Adrenal gland (tissue), 12 donors: Measurements from ENCODE around the gene CNOT11. TPM values are rescaled to one million over a fixed set of nuclear protein-coding genes. Genes with fewer than 3 reads are reported as not detected.

Source experiments
- DNase-seq, 7 donors: peaks; one replicate each; pipeline ENCODE4 v3.0.0-alpha.2; 2019 to 2020
- H3K27ac ChIP-seq, 5 donors: fragments of 200-600 bp; sonication (generic) in 4 of 5; 1 replicate in 3 of 5; 2 replicates in 2 of 5; pipeline versions ENCODE4 v1.5.1 to v1.8.0; 2016 to 2020; ENCODE audit warnings: mild to moderate bottlenecking in 1 of 5
- H3K27me3 ChIP-seq: fragments of 200-600 bp; 2 replicates; pipeline ENCODE4 v1.8.0; 2021
- H3K36me3 ChIP-seq, 2 donors: fragments of 200-600 bp; replicated peaks in 1 of 2; 1 replicate in 1 of 2; 2 replicates in 1 of 2; pipeline versions ENCODE4 v1.5.1 to v1.8.0; 2018 to 2022
- H3K4me1 ChIP-seq, 2 donors: fragments of 200-600 bp; replicated peaks in 1 of 2; 1 replicate in 1 of 2; 2 replicates in 1 of 2; pipeline versions ENCODE4 v1.5.1 to v1.8.0; 2018 to 2021
- H3K4me3 ChIP-seq, 4 donors: fragments of 200-600 bp; sonication (generic) in 3 of 4; one replicate each; pipeline ENCODE4 v1.5.1; 2016 to 2018
- H3K9me3 ChIP-seq, 3 donors: fragments of 200-600 bp; sonication (generic) in 1 of 3; replicated peaks in 1 of 3; 1 replicate in 2 of 3; 2 replicates in 1 of 3; pipeline versions ENCODE4 v1.5.1 to v1.8.0; 2016 to 2021
- CTCF ChIP-seq, 6 experiments: fragments of 450-650 bp in 4 of 6; fragments of 200-600 bp in 2 of 6; sonication (generic) in 1 of 6; IDR thresholded peaks; 1 replicate in 5 of 6; 2 replicates in 1 of 6; pipeline versions ENCODE4 v1.5.1 to v1.8.0; 2016 to 2021; ENCODE audit warnings: antibody characterized with exemption in 6 of 6, mild to moderate bottlenecking in 2 of 6, moderate library complexity in 1 of 6
- POLR2A ChIP-seq, 2 donors: fragments of 450-650 bp; IDR thresholded peaks; one replicate each; pipeline ENCODE4 v1.6.1; 2017; ENCODE audit warnings: antibody characterized with exemption in 2 of 2, mild to moderate bottlenecking in 2 of 2, moderate library complexity in 1 of 2
- WGBS, 4 donors: extraction: QIAGEN DNeasy Blood & Tissue Kit in 2 of 4; methylation state at CpG; one replicate each; pipeline versions ENCODE4 v1.1.5 to v1.1.7; 2013 to 2017; 5-methylcytosine and 5-hydroxymethylcytosine counted together
- intact Hi-C, 2 donors: fragments of 100-400 bp; cut with DNase I; formaldehyde crosslinking; loops; one replicate each; pipeline versions ENCODE4 v1.14.1 to v1.15.0; 2022 to 2023
- polyA plus RNA-seq, 3 donors: library from polyadenylated mRNA; stranded (reverse); fragments of 200-250 nt in 2 of 3; fragments of 350-450 nt in 1 of 3; fragmentation: Illumina TruSeq in 1 of 3; extraction: RNeasy Lipid Tissue Mini Kit (QIAGEN cat#74804) in 1 of 3; gene quantifications; one replicate each; pipeline ENCODE4 v1.2.3, GENCODE V29; 2013 to 2014
- total RNA-seq, 9 donors: library from RNA; depleted of rRNA in 4 of 9; stranded (reverse); fragments of >200 nt in 4 of 9; fragments of 120-200 nt in 1 of 9; fragmentation: NEBNext Ultra II Directional in 1 of 9; extraction: Animal tissue kit (Norgen Biotek cat#: 25700) in 1 of 9; gene quantifications; one replicate each; pipeline versions ENCODE4 v1.1.0 to v1.2.4, GENCODE V29; 2013 to 2023
- donor health status: healthy with polysubstance abuse.
- donor health status: Bipolar disorder and iron deficiency.
- donor health status: DM: yes; HTN: yes; CAD: no.
- donor health status: DM: no; HTN: no; CAD: no.
- donor health status: DM: no; HTN: no; CAD: no.
- donor health status: DM: yes; HTN: yes; CAD: no.

Gene CNOT11
- total and polyA plus RNA-seq, 12 donors = 9.5 to 67.3 (median 32.6) TPM

DNA sequence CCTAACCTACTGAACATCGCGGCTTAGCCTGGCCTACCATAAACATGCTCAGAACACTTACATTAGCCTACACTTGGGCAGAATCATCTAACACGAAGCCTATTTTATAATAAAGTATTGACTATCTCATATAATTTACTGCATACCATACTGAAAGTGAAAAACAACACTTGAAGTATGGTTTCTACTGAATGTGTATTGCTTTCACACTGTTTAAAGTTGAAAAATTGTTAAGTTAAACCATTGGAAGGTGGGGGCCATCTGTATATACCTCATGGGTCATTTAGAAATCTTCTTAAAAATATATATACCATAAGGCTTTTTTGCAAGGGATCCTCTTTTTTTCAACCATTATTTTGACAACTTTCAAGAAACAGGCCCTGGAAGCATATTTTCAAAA, 39.3 kb downstream of the CNOT11 start:
- H3K9me3 ChIP-seq = no peaks in the 10 kb centered on the region
- DNase-seq = no peak
- H3K4me1 ChIP-seq = peaks cover 9 to 31% of the 10 kb centered on the region in 2 donors
- peaks cover 0 to 45% of the 10 kb centered on the region in 2 donors for H3K36me3 ChIP-seq
- H3K4me3 ChIP-seq = no peak overlapping the region
- no peak for TF ChIP-seq CTCF (IDR thresholded peaks at IDR 0.05)
- no peak for TF ChIP-seq POLR2A (IDR thresholded peaks at IDR 0.05)
- intact Hi-C loops = no loop called here
- no peak overlapping the region for H3K27ac ChIP-seq
- H3K27me3 ChIP-seq = no peaks in the 10 kb centered on the region
- WGBS, 4 donors = 94 to 97% (median 96%) methylated on average over 3 of the region's 3 CpGs

DNA sequence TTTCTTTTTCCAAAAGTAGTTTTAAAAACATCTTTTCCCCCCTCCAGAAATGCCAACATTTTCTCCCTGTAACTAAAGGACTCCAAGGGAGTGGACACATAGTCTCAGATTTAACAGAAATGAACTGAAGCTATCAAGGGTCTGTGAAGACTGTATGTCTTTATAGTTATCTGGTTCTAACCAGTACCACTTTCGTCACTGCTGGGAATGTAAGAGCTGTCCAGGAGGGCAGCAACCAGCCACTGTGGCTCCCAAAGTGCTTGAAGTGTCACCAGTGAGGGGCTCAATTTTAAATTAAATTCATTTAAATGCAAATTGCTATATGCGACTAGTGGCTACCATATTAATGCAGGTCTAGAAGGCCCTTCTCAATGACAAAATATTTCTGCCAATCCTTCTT, 40.9 kb downstream of the CNOT11 start:
- intact Hi-C loops = no loop called here
- TF ChIP-seq CTCF (IDR thresholded peaks at IDR 0.05) (no peak), POLR2A (IDR thresholded peaks at IDR 0.05) (no peak)
- Histone ChIP-seq H3K4me3 (no peak overlapping the region), H3K27ac (no peak overlapping the region), H3K9me3 (no peaks in the 10 kb centered on the region), H3K27me3 (no peaks in the 10 kb centered on the region), H3K4me1 (peaks cover 9 to 31% of the 10 kb centered on the region in 2 donors), H3K36me3 (peaks cover 0 to 31% of the 10 kb centered on the region in 2 donors)
- WGBS, 4 donors = 95 to 98% (median 96%) methylated on average over 2 of the region's 2 CpGs
- no peak for DNase-seq

GRCh38 chr2:101294861-101295260, 42.2 kb downstream of the CNOT11 start:
- 88 to 96% (median 93%) methylated on average over 6 of the region's 6 CpGs for WGBS, 4 donors
- TF ChIP-seq CTCF (IDR thresholded peaks at IDR 0.05) (no peak), POLR2A (IDR thresholded peaks at IDR 0.05) (no peak)
- Histone ChIP-seq H3K36me3 (peaks cover 0 to 25% of the 10 kb centered on the region in 2 donors), H3K4me3 (no peak overlapping the region), H3K27me3 (no peaks in the 10 kb centered on the region), H3K9me3 (no peaks in the 10 kb centered on the region), H3K27ac (no peak overlapping the region), H3K4me1 (peaks cover 9 to 36% of the 10 kb centered on the region in 2 donors)
- DNase-seq = no peak
- intact Hi-C loops = no loop called here

DNA sequence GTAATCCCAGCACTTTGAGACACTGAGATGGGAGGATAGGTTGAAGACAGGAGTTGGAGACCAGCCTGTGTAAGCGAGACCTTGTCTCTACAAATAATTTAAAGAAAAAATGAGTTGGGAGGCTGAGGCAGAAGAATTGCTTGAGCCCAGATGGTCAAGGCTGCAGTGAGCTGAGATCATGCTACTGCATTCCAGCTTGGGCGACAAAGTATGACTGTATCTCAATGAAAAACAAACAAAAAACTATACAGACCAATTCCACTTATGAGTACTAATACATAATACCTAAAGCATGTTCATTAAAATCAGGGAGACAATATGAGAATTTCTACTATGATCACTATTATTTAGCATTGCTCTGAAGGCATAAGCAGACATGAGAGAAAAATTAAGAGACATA, 43.2 kb downstream of the CNOT11 start:
- WGBS, 4 donors = 46 to 68% (median 52%) methylated on average over 2 of the region's 2 CpGs
- DNase-seq = peak in 2 of 7 donors; percentile 19 to 36
- intact Hi-C loops = no loop called here

More for the DNA sequence above, 43.2 kb downstream of the CNOT11 start:
- Histone ChIP-seq H3K9me3 (no peaks in the 10 kb centered on the region), H3K4me3 (no peak overlapping the region), H3K27me3 (no peaks in the 10 kb centered on the region), H3K27ac (no peak overlapping the region), H3K4me1 (peaks cover 9 to 46% of the 10 kb centered on the region in 2 donors), H3K36me3 (peaks cover 0 to 22% of the 10 kb centered on the region in 2 donors)
- TF ChIP-seq POLR2A (IDR thresholded peaks at IDR 0.05) (no peak), CTCF (IDR thresholded peaks at IDR 0.05) (no peak)
